ENCODE data around the gene GRM7. TPM values are rescaled to one million over a fixed set of nuclear protein-coding genes. Genes with fewer than 3 reads are reported as not detected.

GRM7 gene
- total and polyA plus RNA-seq, 2 of the 4 experiments (the other 2 are of a cell fraction) = not detected

DNA sequence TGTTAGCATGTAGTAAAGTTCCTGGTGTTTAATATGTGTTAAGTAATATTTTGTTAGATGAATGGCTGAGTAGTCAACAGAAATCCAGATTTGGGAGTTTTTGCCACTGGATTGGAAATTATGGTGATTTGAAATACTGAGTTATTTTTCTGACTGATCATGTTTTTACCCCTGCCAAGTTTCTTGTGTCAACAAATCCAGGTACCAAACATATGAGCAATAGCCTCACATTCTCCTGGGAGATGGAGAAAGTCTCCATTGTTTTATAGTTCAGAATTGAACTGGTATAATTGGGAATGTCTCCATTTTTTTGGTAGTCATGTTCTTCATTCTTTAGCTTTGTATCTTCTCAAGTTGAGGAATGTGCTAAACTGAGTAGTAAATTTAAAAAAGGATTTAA is 873.5 kb downstream of the GRM7 start:
- no peaks in the 10 kb centered on the region for H3K9me1 ChIP-seq (ENCODE audit: insufficient read depth, low read length)
- no peaks in the 10 kb centered on the region for H3K79me1 ChIP-seq (ENCODE audit: low read depth in 1 of 2, low read length in 2 of 2)
- H3K4me3 ChIP-seq (ENCODE audit: insufficient read depth, low read depth, low read length) = no peak overlapping the region
- H2BK120ac ChIP-seq (ENCODE audit: low read depth, low read length) = no peak overlapping the region
- H4K5ac ChIP-seq (ENCODE audit: low read depth, low read length) = no peak overlapping the region
- H3K14ac ChIP-seq (replicated peaks; ENCODE audit: low read depth, low read length) = no peak overlapping the region
- H2AK9ac ChIP-seq (replicated peaks; ENCODE audit: low read depth, low read length, poor library complexity) = no peak overlapping the region
- TF ChIP-seq RAD21 (IDR thresholded peaks at IDR 0.05; ENCODE audit: low read length) (no peak), FOS (IDR thresholded peaks at IDR 0.05; ENCODE audit: low read depth, low read length) (no peak), MAFK (IDR thresholded peaks at IDR 0.05; ENCODE audit: low read depth, low read length) (no peak), CHD1 (IDR thresholded peaks at IDR 0.05; ENCODE audit: low read depth, low read length) (no peak), CEBPB (IDR thresholded peaks at IDR 0.05; ENCODE audit: low read depth, low read length) (no peak), BHLHE40 (IDR thresholded peaks at IDR 0.05; ENCODE audit: low read depth, low read length) (no peak), POLR2A (IDR thresholded peaks at IDR 0.05; ENCODE audit: low read depth, low read length) (no peak), MAZ (IDR thresholded peaks at IDR 0.05; ENCODE audit: borderline replicate concordance, low read depth, low read length) (no peak), RFX5 (IDR thresholded peaks at IDR 0.05; ENCODE audit: low read depth, low read length) (no peak), NFE2L2 (IDR thresholded peaks at IDR 0.05; ENCODE audit: low read depth, low read length) (no peak), RCOR1 (IDR thresholded peaks at IDR 0.05; ENCODE audit: insufficient replicate concordance, low read length) (no peak), SMC3 (IDR thresholded peaks at IDR 0.05; ENCODE audit: low read depth, low read length) (no peak), MXI1 (IDR thresholded peaks at IDR 0.05; ENCODE audit: borderline replicate concordance, low read depth, low read length) (no peak)
- TF ChIP-seq, protein P1, sequence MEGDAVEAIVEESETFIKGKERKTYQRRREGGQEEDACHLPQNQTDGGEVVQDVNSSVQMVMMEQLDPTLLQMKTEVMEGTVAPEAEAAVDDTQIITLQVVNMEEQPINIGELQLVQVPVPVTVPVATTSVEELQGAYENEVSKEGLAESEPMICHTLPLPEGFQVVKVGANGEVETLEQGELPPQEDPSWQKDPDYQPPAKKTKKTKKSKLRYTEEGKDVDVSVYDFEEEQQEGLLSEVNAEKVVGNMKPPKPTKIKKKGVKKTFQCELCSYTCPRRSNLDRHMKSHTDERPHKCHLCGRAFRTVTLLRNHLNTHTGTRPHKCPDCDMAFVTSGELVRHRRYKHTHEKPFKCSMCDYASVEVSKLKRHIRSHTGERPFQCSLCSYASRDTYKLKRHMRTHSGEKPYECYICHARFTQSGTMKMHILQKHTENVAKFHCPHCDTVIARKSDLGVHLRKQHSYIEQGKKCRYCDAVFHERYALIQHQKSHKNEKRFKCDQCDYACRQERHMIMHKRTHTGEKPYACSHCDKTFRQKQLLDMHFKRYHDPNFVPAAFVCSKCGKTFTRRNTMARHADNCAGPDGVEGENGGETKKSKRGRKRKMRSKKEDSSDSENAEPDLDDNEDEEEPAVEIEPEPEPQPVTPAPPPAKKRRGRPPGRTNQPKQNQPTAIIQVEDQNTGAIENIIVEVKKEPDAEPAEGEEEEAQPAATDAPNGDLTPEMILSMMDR (conservative IDR thresholded peaks at IDR 0.05; ENCODE audit: low read depth, low read length) = no peak
- TF ChIP-seq, protein P2, sequence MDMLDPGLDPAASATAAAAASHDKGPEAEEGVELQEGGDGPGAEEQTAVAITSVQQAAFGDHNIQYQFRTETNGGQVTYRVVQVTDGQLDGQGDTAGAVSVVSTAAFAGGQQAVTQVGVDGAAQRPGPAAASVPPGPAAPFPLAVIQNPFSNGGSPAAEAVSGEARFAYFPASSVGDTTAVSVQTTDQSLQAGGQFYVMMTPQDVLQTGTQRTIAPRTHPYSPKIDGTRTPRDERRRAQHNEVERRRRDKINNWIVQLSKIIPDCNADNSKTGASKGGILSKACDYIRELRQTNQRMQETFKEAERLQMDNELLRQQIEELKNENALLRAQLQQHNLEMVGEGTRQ (IDR thresholded peaks at IDR 0.05; ENCODE audit: low read depth, low read length) = no peak
- TF ChIP-seq, protein P3, sequence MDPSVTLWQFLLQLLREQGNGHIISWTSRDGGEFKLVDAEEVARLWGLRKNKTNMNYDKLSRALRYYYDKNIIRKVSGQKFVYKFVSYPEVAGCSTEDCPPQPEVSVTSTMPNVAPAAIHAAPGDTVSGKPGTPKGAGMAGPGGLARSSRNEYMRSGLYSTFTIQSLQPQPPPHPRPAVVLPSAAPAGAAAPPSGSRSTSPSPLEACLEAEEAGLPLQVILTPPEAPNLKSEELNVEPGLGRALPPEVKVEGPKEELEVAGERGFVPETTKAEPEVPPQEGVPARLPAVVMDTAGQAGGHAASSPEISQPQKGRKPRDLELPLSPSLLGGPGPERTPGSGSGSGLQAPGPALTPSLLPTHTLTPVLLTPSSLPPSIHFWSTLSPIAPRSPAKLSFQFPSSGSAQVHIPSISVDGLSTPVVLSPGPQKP (IDR thresholded peaks at IDR 0.05; ENCODE audit: borderline replicate concordance, low read depth, low read length) = no peak
- H3K4ac ChIP-seq (ENCODE audit: low read depth, low read length) = no peak overlapping the region
- H3K9me3 ChIP-seq (ENCODE audit: control insufficient read depth, insufficient read depth, low read length) = peaks cover 4% of the 10 kb centered on the region; the same call in 1 of the 2 replicates
- BruUV-seq (replicated peaks) = no TSS peak
- no peak overlapping the region for H3K23ac ChIP-seq (ENCODE audit: low read depth, low read length)
- intact Hi-C loops (cut with micrococcal nuclease) (no loop called here), dilution Hi-C loops (cut with HindIII; ENCODE audit: low sequenced_read_pairs, unreplicated experiment) (no loop called here), in situ Hi-C loops (cut with MboI; ENCODE audit: low sequenced_read_pairs) (no loop called here)
- no peak overlapping the region for H4K8ac ChIP-seq (ENCODE audit: low read depth in 2 of 2, low read length in 2 of 2)
- no peak overlapping the region for H3K4me2 ChIP-seq (ENCODE audit: low read depth, low read length)
- H4K20me1 ChIP-seq (ENCODE audit: insufficient read depth, low read length) = no peaks in the 10 kb centered on the region
- no peak for DNase-seq
- no peak for ATAC-seq (ENCODE audit: low read depth)
- no peak overlapping the region for H3K18ac ChIP-seq (ENCODE audit: low read depth, low read length)
- ChIA-PET POLR2A (ENCODE audit: unreplicated experiment) (no interaction called here), CTCF (no interaction called here)
- no peak overlapping the region for H3K27ac ChIP-seq (ENCODE audit: insufficient read depth, low read length)
- no peak overlapping the region for H2AFZ ChIP-seq (replicated peaks; ENCODE audit: low read length, poor library complexity)
- H3K4me1 ChIP-seq (ENCODE audit: control insufficient read depth, insufficient read depth, low read length) = no peaks in the 10 kb centered on the region
- no peaks in the 10 kb centered on the region for H3K36me3 ChIP-seq (ENCODE audit: control insufficient read depth, insufficient read depth, low read length)
- no peak overlapping the region for H4K91ac ChIP-seq (ENCODE audit: insufficient read depth, low read depth, low read length)
- H2BK20ac ChIP-seq (ENCODE audit: low read depth, low read length) = no peak overlapping the region
- H2BK5ac ChIP-seq (ENCODE audit: low read depth, low read length, poor library complexity, severe bottlenecking) = no peak overlapping the region
- H2BK15ac ChIP-seq (ENCODE audit: low read depth, low read length) = no peak overlapping the region
- no peak overlapping the region for H3K56ac ChIP-seq (ENCODE audit: extremely low read depth, insufficient read depth, low read length)
- no peaks in the 10 kb centered on the region for H3K27me3 ChIP-seq (ENCODE audit: control insufficient read depth, insufficient read depth, low read length)
- no peak overlapping the region for H3K9ac ChIP-seq (ENCODE audit: low read depth, low read length)
- H2AK5ac ChIP-seq (ENCODE audit: low read depth, low read length) = no peak overlapping the region

Measured in IMR-90 (cell line).